CD14-positive monocyte (primary cell): ENCODE results near the gene ABHD10. TPM values are rescaled to one million over a fixed set of nuclear protein-coding genes. Genes with fewer than 3 reads are reported as not detected.
A peak's percentile ranks its signal among the peaks of the same experiment; 100 is the strongest.

Experiments
- DNase-seq, 3 donors: peaks; one replicate each; pipeline ENCODE4 v3.0.0-alpha.2; 2011 to 2022
- H2AFZ ChIP-seq: 2 replicates; pipeline ENCODE4 v1.6.0; 2012; ENCODE audit warnings: mild to moderate bottlenecking, low read depth, low read length, inconsistent platforms; ENCODE audit not compliant: insufficient read depth, poor library complexity, severe bottlenecking
- H3K27ac ChIP-seq, 2 donors: 1 replicate in 1 of 2; 2 replicates in 1 of 2; pipeline ENCODE4 v1.5.1; 2012 to 2013; ENCODE audit warnings: low read length in 2 of 2, control low read depth in 1 of 2, inconsistent platforms in 1 of 2, low read depth in 1 of 2, mild to moderate bottlenecking in 1 of 2
- H3K27me3 ChIP-seq, 2 donors: one replicate each; pipeline versions ENCODE4 v1.6.0 to v1.6.1; 2011 to 2013; ENCODE audit warnings: low read length in 2 of 2; ENCODE audit not compliant: control insufficient read depth in 2 of 2, insufficient read depth in 2 of 2
- H3K36me3 ChIP-seq, 2 donors: replicated peaks in 1 of 2; 1 replicate in 1 of 2; 2 replicates in 1 of 2; pipeline versions ENCODE4 v1.5.1 to v1.6.1; 2012 to 2013; ENCODE audit warnings: low read length in 2 of 2, control low read depth in 1 of 2, inconsistent platforms in 1 of 2, mild to moderate bottlenecking in 1 of 2; ENCODE audit not compliant: insufficient read depth in 2 of 2, control insufficient read depth in 1 of 2
- H3K4me1 ChIP-seq, 2 donors: 1 replicate in 1 of 2; 2 replicates in 1 of 2; pipeline versions ENCODE4 v1.5.1 to v1.6.1; 2012 to 2013; ENCODE audit warnings: low read length in 2 of 2, control low read depth in 1 of 2, inconsistent platforms in 1 of 2, mild to moderate bottlenecking in 1 of 2, moderate library complexity in 1 of 2; ENCODE audit not compliant: insufficient read depth in 2 of 2, control insufficient read depth in 1 of 2
- H3K4me2 ChIP-seq: replicated peaks from 2 replicates; pipeline ENCODE3; 2012; ENCODE audit warnings: low read length, moderate library complexity, mild to moderate bottlenecking; ENCODE audit not compliant: poor library complexity, severe bottlenecking; ENCODE audit errors: extremely low read depth
- H3K4me3 ChIP-seq, 3 experiments: fragments of 200-600 bp in 1 of 3; sonication (generic) in 1 of 3; replicated peaks in 1 of 3; 1 replicate in 2 of 3; 2 replicates in 1 of 3; pipeline ENCODE4 v1.5.1; 2011 to 2013; ENCODE audit warnings: low read length in 3 of 3, mild to moderate bottlenecking in 3 of 3, control low read depth in 2 of 3, low read depth in 2 of 3, inconsistent platforms in 1 of 3, moderate library complexity in 1 of 3
- H3K79me2 ChIP-seq: 2 replicates; pipeline ENCODE4 v1.6.0; 2012; ENCODE audit warnings: mild to moderate bottlenecking, control low read depth, inconsistent platforms, low read length, moderate library complexity; ENCODE audit not compliant: insufficient read depth
- H3K9ac ChIP-seq: 2 replicates; pipeline ENCODE4 v1.6.0; 2017; ENCODE audit warnings: low read length, mild to moderate bottlenecking; ENCODE audit not compliant: insufficient read depth, poor library complexity, severe bottlenecking
- H3K9me3 ChIP-seq, 2 donors: replicated peaks in 1 of 2; 1 replicate in 1 of 2; 2 replicates in 1 of 2; pipeline versions ENCODE4 v1.5.1 to v1.6.1; 2012 to 2013; ENCODE audit warnings: low read length in 2 of 2, control low read depth in 1 of 2; ENCODE audit not compliant: control insufficient read depth in 1 of 2, insufficient read depth in 1 of 2
- H4K20me1 ChIP-seq: 2 replicates; pipeline ENCODE4 v1.6.0; 2012; ENCODE audit warnings: mild to moderate bottlenecking, low read length, control low read depth, moderate library complexity; ENCODE audit not compliant: insufficient read depth
- H3K27ac Mint-ChIP-seq, 7 donors: one replicate each; pipeline ENCODE4 v1.8.0; 2020; ENCODE audit warnings: mild to moderate bottlenecking in 7 of 7, mixed read lengths in 7 of 7, moderate library complexity in 6 of 7, inconsistent platforms in 2 of 7
- H3K27me3 Mint-ChIP-seq, 3 donors: one replicate each; pipeline ENCODE4 v1.8.0; 2021 to 2022; ENCODE audit warnings: low read depth in 3 of 3, mild to moderate bottlenecking in 3 of 3, mixed read lengths in 3 of 3, moderate library complexity in 3 of 3, inconsistent platforms in 1 of 3
- H3K36me3 Mint-ChIP-seq, 2 donors: one replicate each; pipeline ENCODE4 v1.8.0; 2020; ENCODE audit warnings: mixed read lengths in 2 of 2, inconsistent platforms in 1 of 2, mild to moderate bottlenecking in 1 of 2
- H3K4me1 Mint-ChIP-seq: one replicate; pipeline ENCODE4 v1.8.0; 2020; ENCODE audit warnings: mild to moderate bottlenecking, mixed read lengths
- H3K4me3 Mint-ChIP-seq, 2 donors: one replicate each; pipeline ENCODE4 v1.8.0; 2020; ENCODE audit warnings: mild to moderate bottlenecking in 2 of 2, mixed read lengths in 2 of 2, moderate library complexity in 1 of 2
- H3K9me3 Mint-ChIP-seq, 7 donors: one replicate each; pipeline ENCODE4 v1.8.0; 2020 to 2022; ENCODE audit warnings: mixed read lengths in 7 of 7, mild to moderate bottlenecking in 6 of 7, moderate library complexity in 6 of 7, inconsistent platforms in 2 of 7
- CTCF ChIP-seq: fragments of 200-600 bp; IDR thresholded peaks from one replicate; pipeline ENCODE4 v1.8.0; 2022; ENCODE audit warnings: antibody characterized with exemption, mild to moderate bottlenecking
- WGBS: methylation state at CpG from one replicate; pipeline ENCODE4 v1.1.5; 2013; ENCODE audit warnings: missing lambda C conversion rate; ENCODE audit not compliant: insufficient coverage; 5-methylcytosine and 5-hydroxymethylcytosine counted together
- intact Hi-C, 2 donors: fragments of 100-400 bp; cut with micrococcal nuclease; formaldehyde crosslinking; loops; one replicate each; pipeline versions ENCODE4 v1.15.0 to v1.15.1; 2023
- polyA plus RNA-seq, 3 donors: library from polyadenylated mRNA; depleted of rRNA in 1 of 3; unstranded in 2 of 3; stranded (reverse) in 1 of 3; fragments of 300-500 nt in 2 of 3; fragments of >200 nt in 1 of 3; fragmentation: Illumina TruSeq in 2 of 3; gene quantifications; 1 replicate in 2 of 3; 2 replicates in 1 of 3; pipeline ENCODE4 v1.2.3, GENCODE V29; 2012 to 2021

The ABHD10 gene
- polyA plus RNA-seq, 3 donors: 15.2 to 22.3 (median 17.0) TPM

GRCh38 chr3:112009670-112010069 is 30.8 kb downstream of the ABHD10 start:
- WGBS: no CpG with 5 or more reads among the region's 2 CpGs
- no peak overlapping the region for H3K27ac Mint-ChIP-seq
- peaks cover 0 to 4% (median 0%) of the 10 kb centered on the region in 7 donors for H3K9me3 Mint-ChIP-seq
- peaks cover 10% of the 10 kb centered on the region for H3K4me1 Mint-ChIP-seq
- no peak overlapping the region for H3K9ac ChIP-seq
- no peak for TF ChIP-seq CTCF
- no peak overlapping the region for H2AFZ ChIP-seq
- H3K4me1 ChIP-seq: peaks cover 8 to 11% of the 10 kb centered on the region in 2 donors
- H3K4me2 ChIP-seq: no peak overlapping the region
- no peaks in the 10 kb centered on the region for H4K20me1 ChIP-seq
- no peaks in the 10 kb centered on the region for H3K36me3 ChIP-seq
- no peaks in the 10 kb centered on the region for H3K79me2 ChIP-seq
- H3K36me3 Mint-ChIP-seq: no peaks in the 10 kb centered on the region
- H3K4me3 Mint-ChIP-seq: no peak overlapping the region
- no peak for DNase-seq
- no peak overlapping the region for H3K27ac ChIP-seq
- no peaks in the 10 kb centered on the region for H3K9me3 ChIP-seq
- H3K4me3 ChIP-seq: no peak overlapping the region
- peaks cover 0 to 6% (median 5%) of the 10 kb centered on the region in 3 donors for H3K27me3 Mint-ChIP-seq
- intact Hi-C loops: no loop called here
- H3K27me3 ChIP-seq: no peaks in the 10 kb centered on the region

DNA sequence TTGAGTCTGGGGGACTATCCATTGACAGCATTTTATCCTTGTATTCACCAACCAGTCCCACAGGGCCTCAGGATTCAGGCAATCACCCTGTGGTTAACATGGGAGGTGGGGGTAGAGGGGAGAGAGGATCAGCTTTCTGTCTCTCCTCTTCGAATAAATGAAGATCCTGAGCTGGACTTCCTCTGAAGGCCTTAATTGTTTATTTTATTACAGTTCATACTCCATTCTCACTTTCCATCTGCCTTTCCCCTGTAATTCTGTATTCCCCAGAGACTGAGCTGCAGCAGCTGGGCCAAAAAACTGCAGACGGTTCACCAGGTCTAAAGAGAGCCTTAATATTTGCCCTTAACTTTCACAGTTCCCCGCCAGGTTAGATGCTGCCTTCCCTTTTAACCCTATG is 31.8 kb downstream of the ABHD10 start:
- Histone ChIP-seq H3K27ac (no peak overlapping the region), H3K4me3 (no peak overlapping the region), H3K36me3 (no peaks in the 10 kb centered on the region), H3K4me1 (peaks cover 8 to 11% of the 10 kb centered on the region in 2 donors), H3K79me2 (no peaks in the 10 kb centered on the region), H3K4me2 (no peak overlapping the region), H4K20me1 (no peaks in the 10 kb centered on the region), H2AFZ (peak overlapping the region; percentile 12), H3K9me3 (no peaks in the 10 kb centered on the region), H3K9ac (no peak overlapping the region), H3K27me3 (no peaks in the 10 kb centered on the region)
- no peak for TF ChIP-seq CTCF
- H3K36me3 Mint-ChIP-seq: no peaks in the 10 kb centered on the region
- peaks cover 0 to 4% (median 0%) of the 10 kb centered on the region in 7 donors for H3K9me3 Mint-ChIP-seq
- H3K27ac Mint-ChIP-seq: no peak overlapping the region
- WGBS: 100% methylated on average over 2 of the region's 3 CpGs
- H3K4me1 Mint-ChIP-seq: peaks cover 10% of the 10 kb centered on the region
- peaks cover 0 to 6% (median 3%) of the 10 kb centered on the region in 3 donors for H3K27me3 Mint-ChIP-seq
- H3K4me3 Mint-ChIP-seq: no peak overlapping the region
- intact Hi-C loops: no loop called here
- no peak for DNase-seq
